GM10266 (cell line): ENCODE results near the gene ZNF526.

ENCODE experiments used
- DNase-seq: peaks from one replicate; pipeline ENCODE4 v3.0.0; 2012; ENCODE audit errors: extremely low spot score
- CTCF ChIP-seq: IDR thresholded peaks from 2 replicates; pipeline ENCODE4 v1.5.1; 2012; ENCODE audit warnings: mild to moderate bottlenecking, low read depth; ENCODE audit not compliant: control insufficient read depth, insufficient read depth; ENCODE audit errors: missing control alignments

The ZNF526 gene

GRCh38 chr19:42274065-42274682 is 54.1 kb downstream of the ZNF526 start:
- TF ChIP-seq CTCF = no peak
- DNase-seq = no peak

DNA sequence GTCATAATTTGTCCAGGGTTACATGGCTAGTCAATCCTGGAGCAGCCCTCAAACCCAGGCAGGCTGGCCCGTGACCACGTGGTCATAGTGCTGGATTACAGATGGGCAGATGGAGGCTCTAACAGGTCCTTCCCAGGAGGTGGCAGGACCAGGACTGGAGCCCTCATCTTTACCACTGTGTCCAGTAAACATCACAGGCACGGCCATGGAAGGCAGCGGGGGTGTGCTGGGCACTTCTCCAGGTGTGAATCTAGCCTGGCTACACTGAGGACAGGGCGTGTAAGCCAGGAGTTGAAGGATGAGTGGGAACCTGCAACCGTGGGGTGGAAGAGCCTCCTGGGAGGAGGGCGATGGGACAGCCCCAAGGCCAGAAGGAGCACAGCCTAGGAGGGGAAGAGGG is 55.0 kb downstream of the ZNF526 start:
- no peak for TF ChIP-seq CTCF
- DNase-seq = no peak

GRCh38 chr19:42275517-42275916 is 55.4 kb downstream of the ZNF526 start:
- DNase-seq = no peak
- TF ChIP-seq CTCF = no peak

DNA sequence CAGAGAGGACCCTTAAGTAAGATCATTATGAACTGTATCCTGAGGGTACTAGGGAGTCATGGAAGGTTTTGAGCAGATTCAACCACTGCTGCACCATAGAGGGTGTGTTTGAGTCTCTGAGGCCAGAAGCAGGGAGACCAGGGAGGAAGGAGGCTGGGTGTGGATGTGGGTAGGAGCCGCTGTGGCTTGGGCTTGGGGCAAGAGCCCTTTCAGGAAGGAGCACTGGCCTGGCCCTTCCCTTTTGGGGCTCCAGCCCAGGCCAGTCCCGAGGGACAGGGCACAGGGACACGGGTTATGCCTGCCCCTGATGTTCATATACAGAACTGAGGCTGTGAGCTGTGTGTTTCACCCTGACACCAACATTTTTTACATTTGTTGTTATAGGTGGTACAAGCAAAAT is 56.2 kb downstream of the ZNF526 start:
- no peak for DNase-seq
- no peak for TF ChIP-seq CTCF

DNA sequence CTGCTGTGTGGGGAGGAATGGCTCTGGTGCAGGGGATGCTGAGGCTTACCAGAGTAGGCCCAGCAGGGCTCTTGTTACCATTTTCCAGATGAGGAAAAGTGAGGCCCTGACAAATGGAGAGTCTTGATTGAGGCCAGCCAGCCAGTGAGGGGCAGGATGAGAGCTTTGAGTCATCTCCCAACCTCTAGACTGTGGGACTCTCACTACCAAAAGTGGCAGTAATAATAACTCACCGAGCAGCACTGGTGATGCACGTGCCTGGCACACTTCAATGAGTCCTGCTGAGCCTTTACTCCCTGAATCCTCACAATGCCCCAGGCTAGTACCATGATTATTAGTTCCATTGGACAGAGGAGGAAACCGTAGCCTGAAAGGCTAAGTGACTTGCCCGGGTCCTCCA is 56.7 kb downstream of the ZNF526 start:
- DNase-seq = no peak
- no peak for TF ChIP-seq CTCF
